NCI-H1930 (cell line): ENCODE data around the gene USP9X.
"Not testable (repeated sequence)": the region's sequence is repeated elsewhere in the genome, so short reads cannot be mapped to it uniquely, and the experiment has no call there.

ENCODE experiments used
- DNase-seq, 2 experiments: peaks; one replicate each; lab custom pipeline; 2025; lab: John Stamatoyannopoulos, UW

USP9X gene

GRCh38 chrX:41186946-41187345 is 101.7 kb downstream of the USP9X start:
- DNase-seq, result not testable (repeated sequence)

GRCh38 chrX:41189156-41189555 is 103.9 kb downstream of the USP9X start:
- no peak for DNase-seq

GRCh38 chrX:41192880-41193279 is 107.6 kb downstream of the USP9X start:
- DNase-seq, result no peak

- no peak for DNase-seq
Observed at GRCh38 chrX:41198410-41198809, 113.2 kb downstream of the USP9X start.

- DNase-seq, result no peak
Observed at GRCh38 chrX:41200785-41201184, 115.5 kb downstream of the USP9X start.

- no peak for DNase-seq
Observed at GRCh38 chrX:41209853-41210252, 124.6 kb downstream of the USP9X start.

GRCh38 chrX:41224605-41225004 is 139.4 kb downstream of the USP9X start:
- DNase-seq, result no peak

GRCh38 chrX:41233988-41234387 is 148.7 kb downstream of the USP9X start:
- no peak for DNase-seq

- not testable (repeated sequence) for DNase-seq
Observed at GRCh38 chrX:41234471-41234870, 149.2 kb downstream of the USP9X start.

- no peak for DNase-seq
Observed at GRCh38 chrX:41234962-41235361, 149.7 kb downstream of the USP9X start.

GRCh38 chrX:41236629-41237028 is 151.4 kb downstream of the USP9X start:
- DNase-seq, result no peak

GRCh38 chrX:41240509-41240908 is 155.3 kb downstream of the USP9X start:
- no peak for DNase-seq

- no peak for DNase-seq
Observed at GRCh38 chrX:41241962-41242361, 156.7 kb downstream of the USP9X start.

- DNase-seq, result no peak
Observed at GRCh38 chrX:41245641-41246040, 160.4 kb downstream of the USP9X start.

- DNase-seq, result no peak
Observed at GRCh38 chrX:41250867-41251266, 165.6 kb downstream of the USP9X start.

- no peak for DNase-seq
Observed at GRCh38 chrX:41257801-41258200, 172.6 kb downstream of the USP9X start.

- DNase-seq, result no peak
Observed at GRCh38 chrX:41258226-41258625, 173.0 kb downstream of the USP9X start.

- DNase-seq, result no peak
Observed at GRCh38 chrX:41258871-41259270, 173.6 kb downstream of the USP9X start.

GRCh38 chrX:41259516-41259915 is 174.3 kb downstream of the USP9X start:
- no peak for DNase-seq

GRCh38 chrX:41265615-41266014 is 180.4 kb downstream of the USP9X start:
- no peak for DNase-seq

- DNase-seq, result no peak
Observed at GRCh38 chrX:41273638-41274037, 188.4 kb downstream of the USP9X start.

- peak; percentile 1 to 15 for DNase-seq
Observed at GRCh38 chrX:41275661-41276609, 190.7 kb downstream of the USP9X start.

- no peak for DNase-seq
Observed at GRCh38 chrX:41276661-41277506, 191.6 kb downstream of the USP9X start.
